CD4-positive, alpha-beta T cell treated with Interleukin-12 subunit alpha and Interleukin-12 subunit beta, for 1 hour (primary cell): ENCODE data around the gene TRAF2.

Source experiments
- DNase-seq: peaks from one replicate; pipeline ENCODE4 v3.0.0-alpha.2; 2020

TRAF2 gene

DNA sequence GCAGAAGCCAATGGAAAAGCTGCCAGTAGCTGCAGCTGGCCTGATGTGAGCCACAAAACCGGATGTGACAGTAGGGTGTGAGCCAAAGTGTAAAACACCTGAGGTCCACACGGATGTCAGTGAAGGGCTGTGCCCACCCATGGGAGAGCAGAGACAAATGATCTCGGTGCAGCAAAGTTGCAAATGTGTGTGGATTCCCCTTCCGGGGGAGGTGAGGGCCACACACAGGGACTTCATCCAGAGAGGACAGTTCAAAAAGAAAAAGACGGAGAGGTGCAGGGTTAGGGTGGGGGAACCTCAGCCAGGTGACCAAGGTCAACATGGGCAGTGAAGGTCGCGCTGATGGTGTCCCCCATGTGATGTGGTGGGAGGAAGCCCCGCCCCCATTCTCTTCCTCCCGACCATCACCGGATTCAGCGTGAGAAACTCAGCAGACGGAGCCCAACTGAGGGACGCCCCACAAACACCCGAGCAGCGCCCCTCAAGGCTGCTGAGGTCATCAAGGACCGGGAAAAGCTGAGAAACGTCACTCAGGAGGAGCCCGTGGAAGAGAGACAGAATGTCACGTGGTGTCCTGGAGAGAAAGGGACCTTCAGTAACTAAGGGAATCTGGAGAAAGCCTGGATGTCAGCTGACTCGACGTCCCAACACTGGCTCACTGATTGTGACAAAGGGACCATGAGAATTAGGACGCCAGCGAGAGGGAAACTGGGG, 79.6 kb downstream of the TRAF2 start:
- peak; percentile 72 for DNase-seq

DNA sequence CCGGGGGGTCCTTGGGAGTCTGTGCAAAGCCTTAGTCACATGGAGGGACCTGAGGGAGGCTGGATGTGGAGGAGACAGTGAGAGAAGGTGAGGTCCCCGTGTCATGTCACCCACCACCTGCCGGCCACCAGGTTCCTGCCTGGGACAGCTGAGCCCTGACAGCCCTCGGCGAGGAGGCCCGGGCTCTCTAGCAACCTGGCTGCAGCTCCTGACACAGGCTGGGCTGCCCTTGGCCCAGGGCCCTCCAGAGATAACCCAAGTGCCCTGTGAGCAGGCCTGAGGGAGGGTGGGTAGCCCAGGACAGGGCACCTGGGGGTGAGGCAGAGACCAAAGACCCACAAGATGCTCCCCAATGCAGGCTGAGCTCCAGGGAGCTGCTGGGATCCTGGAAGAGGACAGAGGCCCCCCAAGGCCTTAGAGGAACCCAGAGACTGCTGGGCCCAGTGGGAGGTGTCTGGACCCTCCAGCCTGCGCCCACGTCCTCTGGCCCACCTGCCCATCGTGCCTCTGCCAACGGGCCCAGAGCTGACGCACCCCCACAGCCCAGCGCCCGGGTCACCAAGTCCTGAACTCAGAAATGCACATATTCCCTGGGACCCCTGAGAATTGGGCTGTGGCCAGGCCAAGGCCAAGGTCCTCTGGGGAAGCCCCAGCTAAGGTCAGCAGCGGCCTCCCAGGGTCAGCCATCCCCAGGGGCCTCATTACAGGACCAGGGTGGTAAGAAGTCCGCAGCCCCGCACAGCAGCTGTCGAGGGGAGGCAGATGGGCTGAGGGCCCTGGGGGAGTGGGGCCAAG, 82.2 kb downstream of the TRAF2 start:
- DNase-seq, result no peak

GRCh38 chr9:136969150-136969549, 82.8 kb downstream of the TRAF2 start:
- DNase-seq, result no peak

- DNase-seq, result no peak
These were observed 83.5 kb downstream of the TRAF2 start for GRCh38 chr9:136969774-136970173.

- no peak for DNase-seq
These were observed 84.0 kb downstream of the TRAF2 start for GRCh38 chr9:136970361-136970760.

DNA sequence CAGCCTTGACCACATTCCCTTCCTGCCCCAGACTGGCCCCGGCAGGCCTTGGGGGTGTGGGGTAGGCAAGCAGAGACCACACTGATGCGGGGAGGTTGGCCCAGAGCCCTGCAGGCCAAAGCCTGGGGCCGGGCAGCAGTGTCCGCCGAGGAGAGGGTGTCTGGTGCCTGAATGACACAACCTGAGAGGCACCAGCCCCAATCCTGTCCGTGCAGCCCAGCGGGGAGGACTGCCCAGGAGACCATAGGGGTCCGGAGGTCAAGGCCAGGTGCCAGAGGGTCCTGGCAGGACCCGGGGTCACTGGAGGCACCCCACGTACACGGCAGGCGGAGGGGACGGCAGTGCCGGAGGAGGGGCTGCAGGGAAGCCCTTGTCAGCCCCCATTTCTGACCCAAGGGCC, 85.4 kb downstream of the TRAF2 start:
- DNase-seq, result no peak

DNA sequence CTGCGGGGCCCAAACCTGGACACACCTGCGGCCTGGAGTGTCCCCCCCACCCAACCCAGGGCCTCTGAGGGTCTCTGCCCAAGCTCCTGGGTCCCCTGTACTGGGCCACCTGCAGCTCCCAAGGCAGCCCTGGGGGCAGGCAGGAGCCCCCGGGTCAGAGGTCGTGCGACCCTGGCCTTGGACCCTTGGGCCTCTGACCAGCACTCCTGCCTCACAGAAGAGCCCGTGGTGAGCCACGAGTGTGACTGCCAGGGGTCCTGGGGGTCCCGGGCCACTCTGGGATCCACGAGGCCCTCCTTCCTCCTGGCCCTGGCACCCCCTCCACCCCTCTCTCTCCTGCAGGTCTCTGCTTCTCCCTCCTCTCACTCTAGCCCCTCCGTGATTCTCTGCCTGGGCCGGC, 86.0 kb downstream of the TRAF2 start:
- DNase-seq, result no peak

GRCh38 chr9:136972743-136973142, 86.4 kb downstream of the TRAF2 start:
- DNase-seq, result no peak

GRCh38 chr9:136973618-136974617, 87.6 kb downstream of the TRAF2 start:
- DNase-seq, result no peak

DNA sequence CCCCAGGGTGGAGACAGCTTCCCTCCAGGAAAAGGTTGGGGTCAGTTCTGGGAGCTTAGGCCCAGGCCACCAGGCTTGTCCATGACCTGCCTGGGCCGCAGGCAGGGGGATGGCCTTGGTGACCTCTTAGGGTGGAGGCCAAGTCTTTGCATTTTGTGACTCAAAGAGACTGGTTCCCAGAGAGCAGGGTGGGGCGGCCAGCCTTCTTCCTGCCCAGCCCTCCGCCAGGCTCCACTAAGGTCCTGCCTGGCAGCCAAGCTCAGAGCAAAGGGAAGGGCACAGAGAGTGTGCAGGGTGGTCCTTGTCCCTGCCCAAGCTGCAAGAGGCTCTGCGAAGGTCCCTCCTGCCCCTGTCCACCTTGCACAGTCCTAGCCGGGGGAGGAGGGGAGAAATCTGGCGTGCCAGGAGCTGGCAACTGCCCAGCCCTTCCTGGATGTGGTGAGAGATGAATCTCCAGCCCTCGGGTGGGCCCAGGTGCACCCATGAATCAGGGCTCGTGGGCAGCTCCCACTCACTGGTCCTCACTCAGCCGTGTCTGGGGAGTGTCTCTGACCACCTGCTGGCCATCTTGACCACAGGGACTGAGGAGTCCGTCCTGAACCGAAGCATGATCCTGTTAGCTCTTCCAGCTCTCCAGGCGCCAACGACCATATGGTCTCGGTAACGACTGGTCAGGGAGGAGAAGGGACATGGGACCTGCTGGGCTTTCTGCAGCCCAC, 88.7 kb downstream of the TRAF2 start:
- DNase-seq, result no peak

DNA sequence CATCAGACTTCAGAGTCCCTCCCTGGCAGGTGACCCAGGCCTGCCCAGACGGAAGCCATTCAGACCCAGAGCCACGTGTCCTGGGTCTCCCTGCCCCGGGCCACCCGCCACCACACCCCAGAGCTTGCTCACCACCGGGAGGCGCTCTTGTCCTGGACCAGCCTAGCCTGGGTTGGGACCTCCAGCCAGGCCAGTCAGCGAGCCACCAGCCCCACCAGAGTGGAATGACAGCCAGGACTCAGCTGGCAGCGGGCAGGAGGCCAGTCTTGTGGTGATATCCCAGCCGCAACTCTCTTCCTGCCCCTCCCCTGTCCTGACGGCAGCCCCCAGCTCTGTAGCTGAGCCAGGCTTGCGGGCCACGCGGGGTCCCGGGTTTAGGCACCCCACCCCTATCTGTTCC, 89.3 kb downstream of the TRAF2 start:
- peak; percentile 43 for DNase-seq
